NT2/D1 (cell line): ENCODE results near the gene SGPP1.

Experiments used
- SUZ12 ChIP-seq: IDR thresholded peaks from 2 replicates; pipeline ENCODE4 v1.6.1; 2011; ENCODE audit not compliant: insufficient read length, insufficient read depth; ENCODE audit errors: extremely low read depth
- YY1 ChIP-seq: IDR thresholded peaks from 2 replicates; pipeline ENCODE4 v1.6.1; 2011; ENCODE audit not compliant: insufficient read length, insufficient read depth
- ZNF274 ChIP-seq: IDR thresholded peaks from 2 replicates; pipeline ENCODE4 v1.6.1; 2011; ENCODE audit warnings: mild to moderate bottlenecking, low read depth, low read length

GRCh38 chr14:63759456-63759855 lies 31.6 kb upstream of the SGPP1 start:
- TF ChIP-seq YY1 (no peak), SUZ12 (no peak), ZNF274 (no peak)
